Uterus (tissue), 2 donors: ENCODE data around the gene PAQR8.

ENCODE experiments used
- POLR2A ChIP-seq, 2 donors: fragments of 450-650 bp; IDR thresholded peaks; one replicate each; pipeline ENCODE4 v1.6.1; 2016; ENCODE audit warnings: antibody characterized with exemption in 2 of 2, mild to moderate bottlenecking in 1 of 2, moderate library complexity in 1 of 2
- TF ChIP-seq, protein P1 (sequence below), 4 experiments: fragments of 200-600 bp in 2 of 4; fragments of 450-650 bp in 2 of 4; sonication (generic) in 2 of 4; IDR thresholded peaks; one replicate each; pipeline ENCODE4 v1.5.1; 2016 to 2019; ENCODE audit warnings: antibody characterized with exemption in 4 of 4, mild to moderate bottlenecking in 2 of 4, moderate library complexity in 1 of 4

DNA sequence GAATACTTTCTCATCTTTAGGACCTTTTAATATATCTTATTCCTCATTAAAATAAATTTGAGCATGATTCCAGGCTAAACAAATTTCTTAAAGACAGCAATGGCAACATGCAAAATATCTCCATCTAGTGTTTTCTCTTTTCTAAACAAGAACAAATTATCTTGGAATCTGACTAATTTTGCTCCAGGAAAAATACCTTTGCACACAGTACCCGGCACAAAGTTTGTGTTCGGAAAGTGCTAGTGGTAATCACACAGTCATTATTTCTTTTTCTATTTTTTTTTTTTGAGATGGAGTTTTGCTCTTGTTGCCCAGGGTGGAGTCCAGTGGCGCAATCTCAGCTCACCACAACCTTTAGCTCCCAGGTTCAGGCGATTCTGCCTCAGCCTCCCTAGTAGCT lies 50.0 kb downstream of the PAQR8 start:
- TF ChIP-seq, protein P1, sequence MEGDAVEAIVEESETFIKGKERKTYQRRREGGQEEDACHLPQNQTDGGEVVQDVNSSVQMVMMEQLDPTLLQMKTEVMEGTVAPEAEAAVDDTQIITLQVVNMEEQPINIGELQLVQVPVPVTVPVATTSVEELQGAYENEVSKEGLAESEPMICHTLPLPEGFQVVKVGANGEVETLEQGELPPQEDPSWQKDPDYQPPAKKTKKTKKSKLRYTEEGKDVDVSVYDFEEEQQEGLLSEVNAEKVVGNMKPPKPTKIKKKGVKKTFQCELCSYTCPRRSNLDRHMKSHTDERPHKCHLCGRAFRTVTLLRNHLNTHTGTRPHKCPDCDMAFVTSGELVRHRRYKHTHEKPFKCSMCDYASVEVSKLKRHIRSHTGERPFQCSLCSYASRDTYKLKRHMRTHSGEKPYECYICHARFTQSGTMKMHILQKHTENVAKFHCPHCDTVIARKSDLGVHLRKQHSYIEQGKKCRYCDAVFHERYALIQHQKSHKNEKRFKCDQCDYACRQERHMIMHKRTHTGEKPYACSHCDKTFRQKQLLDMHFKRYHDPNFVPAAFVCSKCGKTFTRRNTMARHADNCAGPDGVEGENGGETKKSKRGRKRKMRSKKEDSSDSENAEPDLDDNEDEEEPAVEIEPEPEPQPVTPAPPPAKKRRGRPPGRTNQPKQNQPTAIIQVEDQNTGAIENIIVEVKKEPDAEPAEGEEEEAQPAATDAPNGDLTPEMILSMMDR (IDR thresholded peaks at IDR 0.05), result no peak
- no peak for TF ChIP-seq POLR2A (IDR thresholded peaks at IDR 0.05)
